ENCODE data around the gene TYSND1.

TYSND1 gene

GRCh38 chr10:70146489-70147258 is at the start of gene TYSND1:
TYSND1 (minus strand) TSS chr10:70146700; CDS start chr10:70146586, 114 bp downstream.
- H3K9ac ChIP-seq (ENCODE audit: low read length in 2 of 2), result peak within 1 kb of the TSS; percentile 75 to 82
- H3K4me1 ChIP-seq (ENCODE audit: control insufficient read depth, insufficient read depth, low read length), result peaks cover 26% of the 10 kb centered on the region
- peak within 1 kb of the TSS; percentile 83 for H3K27ac ChIP-seq (ENCODE audit: low read length)
- no peaks in the 10 kb centered on the region for H3K9me3 ChIP-seq (ENCODE audit: control insufficient read depth in 2 of 2, low read length in 2 of 2)
- H3K36me3 ChIP-seq (ENCODE audit: control insufficient read depth in 2 of 2, insufficient read depth in 2 of 2, low read length in 2 of 2), result peaks cover 4 to 5% of the 10 kb centered on the region in 2 donors
- no peaks in the 10 kb centered on the region for H3K27me3 ChIP-seq (ENCODE audit: control insufficient read depth in 1 of 2, insufficient read depth in 2 of 2, low read length in 2 of 2)
- peak within 1 kb of the TSS; percentile 84 to 91 for H3K4me3 ChIP-seq (ENCODE audit: low read length in 2 of 2)

GRCh38 chr10:70193391-70193844 is 46.9 kb upstream of the TYSND1 start:
- H3K4me1 ChIP-seq (ENCODE audit: control insufficient read depth, insufficient read depth, low read length), result no peaks in the 10 kb centered on the region
- H3K9ac ChIP-seq (ENCODE audit: low read length in 2 of 2), result no peak overlapping the region

GRCh38 chr10:70192326-70192968 is 45.9 kb upstream of the TYSND1 start:
- H3K9ac ChIP-seq (ENCODE audit: low read length in 2 of 2), result no peak overlapping the region
- H3K4me1 ChIP-seq (ENCODE audit: control insufficient read depth, insufficient read depth, low read length), result no peaks in the 10 kb centered on the region
- H3K9me3 ChIP-seq (ENCODE audit: control insufficient read depth in 2 of 2, low read length in 2 of 2), result no peaks in the 10 kb centered on the region
- H3K36me3 ChIP-seq (ENCODE audit: control insufficient read depth in 2 of 2, insufficient read depth in 2 of 2, low read length in 2 of 2), result peaks cover 0 to 2% of the 10 kb centered on the region in 2 donors
- H3K27me3 ChIP-seq (ENCODE audit: control insufficient read depth in 1 of 2, insufficient read depth in 2 of 2, low read length in 2 of 2), result no peaks in the 10 kb centered on the region
- H3K4me3 ChIP-seq (ENCODE audit: low read length in 2 of 2), result no peak overlapping the region
- no peak overlapping the region for H3K27ac ChIP-seq (ENCODE audit: low read length)

More at GRCh38 chr10:70193391-70193844, 46.9 kb upstream of the TYSND1 start:
- no peak overlapping the region for H3K4me3 ChIP-seq (ENCODE audit: low read length in 2 of 2)
- H3K9me3 ChIP-seq (ENCODE audit: control insufficient read depth in 2 of 2, low read length in 2 of 2), result peaks cover 0 to under 1% of the 10 kb centered on the region in 2 donors
- no peak overlapping the region for H3K27ac ChIP-seq (ENCODE audit: low read length)
- H3K27me3 ChIP-seq (ENCODE audit: control insufficient read depth in 1 of 2, insufficient read depth in 2 of 2, low read length in 2 of 2), result no peaks in the 10 kb centered on the region
- H3K36me3 ChIP-seq (ENCODE audit: control insufficient read depth in 2 of 2, insufficient read depth in 2 of 2, low read length in 2 of 2), result peaks cover 1 to 5% of the 10 kb centered on the region in 2 donors

- Histone ChIP-seq H3K4me3 (ENCODE audit: low read length in 2 of 2) (no peak overlapping the region), H3K27ac (ENCODE audit: low read length) (no peak overlapping the region), H3K27me3 (ENCODE audit: control insufficient read depth in 1 of 2, insufficient read depth in 2 of 2, low read length in 2 of 2) (no peaks in the 10 kb centered on the region), H3K9me3 (ENCODE audit: control insufficient read depth in 2 of 2, low read length in 2 of 2) (no peaks in the 10 kb centered on the region), H3K9ac (ENCODE audit: low read length in 2 of 2) (no peak overlapping the region), H3K4me1 (ENCODE audit: control insufficient read depth, insufficient read depth, low read length) (no peaks in the 10 kb centered on the region), H3K36me3 (ENCODE audit: control insufficient read depth in 2 of 2, insufficient read depth in 2 of 2, low read length in 2 of 2) (no peaks in the 10 kb centered on the region)
Measured at GRCh38 chr10:70191972-70192305, 45.4 kb upstream of the TYSND1 start.

GRCh38 chr10:70191161-70191971 is 44.9 kb upstream of the TYSND1 start:
- Histone ChIP-seq H3K4me1 (ENCODE audit: control insufficient read depth, insufficient read depth, low read length) (no peaks in the 10 kb centered on the region), H3K9me3 (ENCODE audit: control insufficient read depth in 2 of 2, low read length in 2 of 2) (no peaks in the 10 kb centered on the region)

GRCh38 chr10:70190581-70190980 is 44.1 kb upstream of the TYSND1 start:
- Histone ChIP-seq H3K4me1 (ENCODE audit: control insufficient read depth, insufficient read depth, low read length) (no peaks in the 10 kb centered on the region), H3K9me3 (ENCODE audit: control insufficient read depth in 2 of 2, low read length in 2 of 2) (no peaks in the 10 kb centered on the region), H3K9ac (ENCODE audit: low read length in 2 of 2) (no peak overlapping the region), H3K27me3 (ENCODE audit: control insufficient read depth in 1 of 2, insufficient read depth in 2 of 2, low read length in 2 of 2) (no peaks in the 10 kb centered on the region), H3K36me3 (ENCODE audit: control insufficient read depth in 2 of 2, insufficient read depth in 2 of 2, low read length in 2 of 2) (no peaks in the 10 kb centered on the region), H3K27ac (ENCODE audit: low read length) (no peak overlapping the region), H3K4me3 (ENCODE audit: low read length in 2 of 2) (no peak overlapping the region)

More at GRCh38 chr10:70191161-70191971, 44.9 kb upstream of the TYSND1 start:
- no peaks in the 10 kb centered on the region for H3K36me3 ChIP-seq (ENCODE audit: control insufficient read depth in 2 of 2, insufficient read depth in 2 of 2, low read length in 2 of 2)
- no peak overlapping the region for H3K4me3 ChIP-seq (ENCODE audit: low read length in 2 of 2)
- H3K9ac ChIP-seq (ENCODE audit: low read length in 2 of 2), result no peak overlapping the region
- no peak overlapping the region for H3K27ac ChIP-seq (ENCODE audit: low read length)
- no peaks in the 10 kb centered on the region for H3K27me3 ChIP-seq (ENCODE audit: control insufficient read depth in 1 of 2, insufficient read depth in 2 of 2, low read length in 2 of 2)

- no peak overlapping the region for H3K27ac ChIP-seq (ENCODE audit: low read length)
- H3K27me3 ChIP-seq (ENCODE audit: control insufficient read depth in 1 of 2, insufficient read depth in 2 of 2, low read length in 2 of 2), result no peaks in the 10 kb centered on the region
- no peaks in the 10 kb centered on the region for H3K4me1 ChIP-seq (ENCODE audit: control insufficient read depth, insufficient read depth, low read length)
- H3K4me3 ChIP-seq (ENCODE audit: low read length in 2 of 2), result no peak overlapping the region
- H3K9ac ChIP-seq (ENCODE audit: low read length in 2 of 2), result no peak overlapping the region
- H3K36me3 ChIP-seq (ENCODE audit: control insufficient read depth in 2 of 2, insufficient read depth in 2 of 2, low read length in 2 of 2), result no peaks in the 10 kb centered on the region
- H3K9me3 ChIP-seq (ENCODE audit: control insufficient read depth in 2 of 2, low read length in 2 of 2), result no peaks in the 10 kb centered on the region
Measured at GRCh38 chr10:70190102-70190501, 43.6 kb upstream of the TYSND1 start.

- H3K36me3 ChIP-seq (ENCODE audit: control insufficient read depth in 2 of 2, insufficient read depth in 2 of 2, low read length in 2 of 2), result no peaks in the 10 kb centered on the region
- no peak overlapping the region for H3K4me3 ChIP-seq (ENCODE audit: low read length in 2 of 2)
- no peaks in the 10 kb centered on the region for H3K27me3 ChIP-seq (ENCODE audit: control insufficient read depth in 1 of 2, insufficient read depth in 2 of 2, low read length in 2 of 2)
- no peak overlapping the region for H3K27ac ChIP-seq (ENCODE audit: low read length)
- H3K9me3 ChIP-seq (ENCODE audit: control insufficient read depth in 2 of 2, low read length in 2 of 2), result no peaks in the 10 kb centered on the region
- H3K4me1 ChIP-seq (ENCODE audit: control insufficient read depth, insufficient read depth, low read length), result no peaks in the 10 kb centered on the region
- H3K9ac ChIP-seq (ENCODE audit: low read length in 2 of 2), result no peak overlapping the region
Measured at GRCh38 chr10:70188768-70189167, 42.3 kb upstream of the TYSND1 start.

- no peaks in the 10 kb centered on the region for H3K4me1 ChIP-seq (ENCODE audit: control insufficient read depth, insufficient read depth, low read length)
- no peaks in the 10 kb centered on the region for H3K36me3 ChIP-seq (ENCODE audit: control insufficient read depth in 2 of 2, insufficient read depth in 2 of 2, low read length in 2 of 2)
- H3K9me3 ChIP-seq (ENCODE audit: control insufficient read depth in 2 of 2, low read length in 2 of 2), result no peaks in the 10 kb centered on the region
- H3K4me3 ChIP-seq (ENCODE audit: low read length in 2 of 2), result no peak overlapping the region
- no peak overlapping the region for H3K9ac ChIP-seq (ENCODE audit: low read length in 2 of 2)
- no peaks in the 10 kb centered on the region for H3K27me3 ChIP-seq (ENCODE audit: control insufficient read depth in 1 of 2, insufficient read depth in 2 of 2, low read length in 2 of 2)
- no peak overlapping the region for H3K27ac ChIP-seq (ENCODE audit: low read length)
Measured at GRCh38 chr10:70186571-70186970, 40.1 kb upstream of the TYSND1 start.

- Histone ChIP-seq H3K27ac (ENCODE audit: low read length) (no peak overlapping the region), H3K9me3 (ENCODE audit: control insufficient read depth in 2 of 2, low read length in 2 of 2) (no peaks in the 10 kb centered on the region), H3K4me1 (ENCODE audit: control insufficient read depth, insufficient read depth, low read length) (no peaks in the 10 kb centered on the region), H3K4me3 (ENCODE audit: low read length in 2 of 2) (no peak overlapping the region), H3K9ac (ENCODE audit: low read length in 2 of 2) (no peak overlapping the region), H3K36me3 (ENCODE audit: control insufficient read depth in 2 of 2, insufficient read depth in 2 of 2, low read length in 2 of 2) (no peaks in the 10 kb centered on the region), H3K27me3 (ENCODE audit: control insufficient read depth in 1 of 2, insufficient read depth in 2 of 2, low read length in 2 of 2) (no peaks in the 10 kb centered on the region)
Measured at GRCh38 chr10:70186090-70186489, 39.6 kb upstream of the TYSND1 start.

Measured in stomach smooth muscle (tissue), 2 donors.